ENCODE results near the gene RAPGEF6. TPM values are rescaled to one million over a fixed set of nuclear protein-coding genes. Genes with fewer than 3 reads are reported as not detected.
"Not testable (repeated sequence)": the region's sequence is repeated elsewhere in the genome, so short reads cannot be mapped to it uniquely, and the experiment has no call there.

The RAPGEF6 gene
- total RNA-seq, 1 donor from 2014 or later = 12.9 TPM

DNA sequence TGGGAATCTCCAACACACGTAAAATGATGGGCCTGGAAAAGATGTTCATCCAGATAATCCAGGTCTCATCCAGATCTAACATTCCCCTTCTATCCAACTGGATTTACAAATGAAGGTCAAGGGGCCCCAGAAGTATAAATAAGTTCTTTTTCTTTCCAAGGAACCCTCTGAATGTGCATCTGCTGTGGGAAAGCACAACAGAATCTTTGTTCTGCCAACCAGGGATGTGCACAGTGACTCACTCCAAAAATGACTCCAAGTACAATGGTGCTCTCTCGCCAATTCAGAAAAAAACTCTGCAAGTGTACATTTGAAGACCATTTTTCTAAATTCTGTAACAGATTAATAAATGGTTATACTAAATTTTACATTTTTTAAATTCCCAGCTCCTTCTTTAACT, 12.4 kb downstream of the RAPGEF6 start:
- TF ChIP-seq, protein P1, sequence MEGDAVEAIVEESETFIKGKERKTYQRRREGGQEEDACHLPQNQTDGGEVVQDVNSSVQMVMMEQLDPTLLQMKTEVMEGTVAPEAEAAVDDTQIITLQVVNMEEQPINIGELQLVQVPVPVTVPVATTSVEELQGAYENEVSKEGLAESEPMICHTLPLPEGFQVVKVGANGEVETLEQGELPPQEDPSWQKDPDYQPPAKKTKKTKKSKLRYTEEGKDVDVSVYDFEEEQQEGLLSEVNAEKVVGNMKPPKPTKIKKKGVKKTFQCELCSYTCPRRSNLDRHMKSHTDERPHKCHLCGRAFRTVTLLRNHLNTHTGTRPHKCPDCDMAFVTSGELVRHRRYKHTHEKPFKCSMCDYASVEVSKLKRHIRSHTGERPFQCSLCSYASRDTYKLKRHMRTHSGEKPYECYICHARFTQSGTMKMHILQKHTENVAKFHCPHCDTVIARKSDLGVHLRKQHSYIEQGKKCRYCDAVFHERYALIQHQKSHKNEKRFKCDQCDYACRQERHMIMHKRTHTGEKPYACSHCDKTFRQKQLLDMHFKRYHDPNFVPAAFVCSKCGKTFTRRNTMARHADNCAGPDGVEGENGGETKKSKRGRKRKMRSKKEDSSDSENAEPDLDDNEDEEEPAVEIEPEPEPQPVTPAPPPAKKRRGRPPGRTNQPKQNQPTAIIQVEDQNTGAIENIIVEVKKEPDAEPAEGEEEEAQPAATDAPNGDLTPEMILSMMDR (conservative IDR thresholded peaks at IDR 0.05; ENCODE audit: low read depth, low read length) = no peak
- no peak for DNase-seq (ENCODE audit: low read depth)
- no peak overlapping the region for H3K4me3 ChIP-seq (ENCODE audit: low read depth, low read length)

DNA sequence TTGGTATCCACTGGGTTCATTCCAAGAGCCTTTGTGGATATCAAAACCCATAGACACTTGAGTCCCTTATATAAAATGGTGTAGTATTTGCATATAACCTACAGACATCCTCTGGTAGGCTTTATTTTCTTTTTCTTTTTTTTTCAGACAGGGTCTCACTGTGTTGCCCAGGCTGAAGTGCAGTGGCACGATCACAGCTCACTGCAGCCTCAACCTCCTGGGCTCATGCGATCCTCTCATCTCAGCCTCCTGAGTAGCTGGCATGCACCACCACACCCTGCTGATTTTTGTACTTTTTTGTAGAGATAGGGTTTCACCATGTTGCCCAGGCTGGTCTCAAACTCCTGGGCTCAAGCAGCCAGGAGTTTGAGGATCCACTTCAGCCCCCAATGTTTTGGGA, 13.9 kb downstream of the RAPGEF6 start:
- not testable (repeated sequence) for H3K4me3 ChIP-seq (ENCODE audit: low read depth, low read length); DNase-seq (ENCODE audit: low read depth)

DNA sequence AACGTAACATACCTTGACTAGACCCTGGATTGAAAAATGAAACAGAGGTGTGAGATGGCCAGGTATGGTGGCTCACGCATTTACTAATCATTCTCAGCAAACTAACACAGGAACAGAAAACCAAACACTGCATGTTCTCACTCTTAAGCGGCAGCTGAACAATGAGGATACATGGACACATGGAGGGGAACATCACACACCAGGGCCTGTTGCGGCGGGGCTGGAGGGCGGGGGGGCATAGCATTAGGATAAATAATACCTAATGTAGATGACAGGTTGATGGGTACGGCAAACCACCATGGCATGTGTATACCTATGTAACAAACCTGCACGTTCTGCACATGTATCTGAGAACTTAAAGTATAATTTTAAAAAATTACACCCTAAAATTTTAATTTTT, 15.9 kb downstream of the RAPGEF6 start:
- TF ChIP-seq, protein P1 (conservative IDR thresholded peaks at IDR 0.05; ENCODE audit: low read depth, low read length) = no peak
- no peak overlapping the region for H3K4me3 ChIP-seq (ENCODE audit: low read depth, low read length)
- no peak for DNase-seq (ENCODE audit: low read depth)

DNA sequence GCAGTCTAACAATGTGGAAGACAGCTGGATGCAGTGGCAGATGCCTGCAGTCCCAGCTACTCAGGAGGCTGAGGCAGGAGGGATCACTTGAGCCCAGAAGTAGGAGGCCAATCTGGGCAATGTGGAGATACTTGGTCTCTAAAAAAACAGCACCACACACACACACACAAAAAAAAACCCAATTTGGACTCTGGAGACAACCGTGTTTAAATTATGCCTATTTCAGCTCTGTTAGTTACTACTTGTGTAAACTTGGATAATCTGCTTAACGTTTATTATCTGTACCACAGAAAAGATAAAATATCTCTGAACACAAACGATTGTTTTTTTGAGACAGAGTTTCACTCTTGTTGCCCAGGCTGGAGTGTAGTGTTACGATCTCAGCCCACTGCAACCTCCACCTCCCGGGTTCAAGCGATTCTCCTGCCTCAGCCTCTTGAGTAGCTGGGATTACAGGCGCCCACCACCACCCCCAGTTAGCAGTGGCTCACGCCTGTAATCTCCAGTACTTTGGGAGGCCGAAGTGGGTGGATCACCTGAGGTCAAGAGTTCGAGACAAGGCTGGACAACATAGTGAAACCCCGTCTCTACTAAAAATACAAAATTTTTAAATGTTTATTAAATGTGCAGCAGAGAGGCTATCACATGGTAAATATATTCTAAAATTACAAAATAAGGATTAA, 17.7 kb downstream of the RAPGEF6 start:
- DNase-seq (ENCODE audit: low read depth) = no peak
- TF ChIP-seq, protein P1 (conservative IDR thresholded peaks at IDR 0.05; ENCODE audit: low read depth, low read length) = no peak
- H3K4me3 ChIP-seq (ENCODE audit: low read depth, low read length) = no peak overlapping the region

DNA sequence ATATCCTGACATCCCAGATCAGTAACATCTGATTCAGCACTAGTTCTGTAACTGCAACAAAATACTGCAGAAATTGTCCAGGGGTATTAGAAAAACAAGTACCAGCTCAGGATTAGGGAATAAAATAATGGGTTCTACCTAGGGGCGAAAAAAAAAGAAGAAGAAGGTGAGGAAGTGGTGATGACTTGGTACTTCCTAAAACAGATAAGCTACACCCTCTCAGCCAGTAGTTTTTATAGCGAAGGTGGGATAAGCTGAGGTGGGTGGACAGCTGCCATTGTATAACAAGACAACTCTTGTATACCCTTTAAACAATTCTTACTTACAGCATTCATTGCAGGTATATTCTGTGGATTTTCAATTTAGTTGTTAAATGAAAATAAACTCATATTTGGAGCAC, 19.1 kb downstream of the RAPGEF6 start:
- no peak for DNase-seq (ENCODE audit: low read depth)
- TF ChIP-seq, protein P1 (conservative IDR thresholded peaks at IDR 0.05; ENCODE audit: low read depth, low read length) = no peak
- H3K4me3 ChIP-seq (ENCODE audit: low read depth, low read length) = no peak overlapping the region

DNA sequence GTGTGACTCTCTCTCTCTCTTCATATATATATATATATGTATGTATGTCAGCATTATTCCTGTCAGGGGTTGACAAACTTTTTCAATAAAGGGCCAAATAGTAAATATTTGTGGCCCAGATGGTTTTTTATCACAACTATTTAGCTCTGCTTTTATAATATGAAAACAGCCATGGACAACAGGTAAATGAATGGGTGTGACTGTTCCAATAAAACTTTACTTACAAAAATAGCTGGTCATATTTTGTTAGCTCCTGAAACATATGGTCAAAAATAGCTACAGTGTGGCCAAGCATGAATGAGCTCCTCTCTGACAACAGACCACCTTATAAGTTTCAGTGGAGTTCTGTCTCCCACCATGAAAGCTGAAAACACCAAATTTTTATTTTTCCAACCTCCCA, 21.6 kb downstream of the RAPGEF6 start:
- TF ChIP-seq, protein P1 (conservative IDR thresholded peaks at IDR 0.05; ENCODE audit: low read depth, low read length) = no peak
- DNase-seq (ENCODE audit: low read depth) = no peak
- no peak overlapping the region for H3K4me3 ChIP-seq (ENCODE audit: low read depth, low read length)

DNA sequence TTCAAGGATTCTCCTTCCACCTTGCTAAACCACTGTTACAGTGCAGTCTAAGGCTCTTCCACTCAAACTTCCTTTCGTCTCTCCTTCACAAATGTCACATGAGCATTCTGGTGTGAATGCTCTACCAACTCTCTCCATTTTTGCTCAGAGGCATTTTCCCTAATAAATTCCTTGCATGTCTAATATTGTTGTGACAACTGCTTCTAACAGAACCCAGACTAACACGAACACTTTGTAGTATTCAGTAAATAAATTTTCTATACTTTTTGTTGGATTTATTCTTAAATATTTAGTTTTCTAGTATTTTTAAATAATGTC, 24.0 kb downstream of the RAPGEF6 start:
- DNase-seq (ENCODE audit: low read depth) = no peak
- H3K4me3 ChIP-seq (ENCODE audit: low read depth, low read length) = no peak overlapping the region
- TF ChIP-seq, protein P1 (conservative IDR thresholded peaks at IDR 0.05; ENCODE audit: low read depth, low read length) = no peak

All from epithelial cell of proximal tubule (primary cell).